ENCODE data around the gene C6.

- no peak for TF ChIP-seq POLR2AphosphoS5 (IDR thresholded peaks at IDR 0.05)
- no peak for TF ChIP-seq POLR2A (IDR thresholded peaks at IDR 0.05)
These were observed 90.9 kb downstream of the C6 start for GRCh38 chr5:41122459-41122858.
